NCI-H187 (cell line): ENCODE measurements around the gene RXRA.

Experiments
- DNase-seq, 2 experiments: peaks; one replicate each; lab custom pipeline; 2025; lab: John Stamatoyannopoulos, UW

The RXRA gene

DNA sequence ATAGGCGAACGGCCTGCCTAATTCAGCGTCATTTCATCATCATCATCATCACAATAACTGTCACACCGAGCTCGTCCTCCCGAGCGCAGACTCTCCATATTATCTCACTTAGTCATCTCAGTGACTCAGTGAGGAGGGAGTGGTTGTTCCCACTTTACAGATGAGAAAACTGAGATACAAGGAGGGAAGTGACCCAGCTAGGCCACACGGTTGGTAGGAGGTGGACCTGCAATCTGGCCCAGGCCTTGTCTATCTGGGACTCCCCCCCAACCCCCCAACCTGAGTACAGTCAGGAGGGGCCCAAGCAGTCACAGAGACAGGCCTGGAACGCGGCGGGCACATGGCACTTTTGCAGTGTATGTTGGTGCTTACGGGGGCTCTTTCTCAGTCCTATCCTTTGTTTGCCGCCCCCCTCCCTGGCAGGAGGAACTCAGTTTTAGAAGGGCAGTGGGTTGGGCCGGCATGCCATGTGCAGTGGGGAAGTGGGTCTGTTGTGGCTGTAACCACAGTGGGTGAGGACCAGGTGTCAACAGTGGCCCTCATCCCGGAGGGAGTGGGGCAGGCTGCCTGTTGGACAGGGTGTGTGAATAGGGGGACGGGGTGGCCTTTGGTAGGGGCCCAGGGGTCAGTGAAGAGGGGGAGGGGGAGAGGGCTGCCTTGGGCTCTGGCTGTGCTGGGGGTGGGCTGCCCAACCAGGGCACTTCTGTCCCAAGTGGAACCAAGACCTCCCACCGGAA is 1.7 kb upstream of the RXRA start:
- no peak for DNase-seq

GRCh38 chr9:134325096-134325812 is 1.0 kb upstream of the RXRA start:
- DNase-seq, result no peak

DNA sequence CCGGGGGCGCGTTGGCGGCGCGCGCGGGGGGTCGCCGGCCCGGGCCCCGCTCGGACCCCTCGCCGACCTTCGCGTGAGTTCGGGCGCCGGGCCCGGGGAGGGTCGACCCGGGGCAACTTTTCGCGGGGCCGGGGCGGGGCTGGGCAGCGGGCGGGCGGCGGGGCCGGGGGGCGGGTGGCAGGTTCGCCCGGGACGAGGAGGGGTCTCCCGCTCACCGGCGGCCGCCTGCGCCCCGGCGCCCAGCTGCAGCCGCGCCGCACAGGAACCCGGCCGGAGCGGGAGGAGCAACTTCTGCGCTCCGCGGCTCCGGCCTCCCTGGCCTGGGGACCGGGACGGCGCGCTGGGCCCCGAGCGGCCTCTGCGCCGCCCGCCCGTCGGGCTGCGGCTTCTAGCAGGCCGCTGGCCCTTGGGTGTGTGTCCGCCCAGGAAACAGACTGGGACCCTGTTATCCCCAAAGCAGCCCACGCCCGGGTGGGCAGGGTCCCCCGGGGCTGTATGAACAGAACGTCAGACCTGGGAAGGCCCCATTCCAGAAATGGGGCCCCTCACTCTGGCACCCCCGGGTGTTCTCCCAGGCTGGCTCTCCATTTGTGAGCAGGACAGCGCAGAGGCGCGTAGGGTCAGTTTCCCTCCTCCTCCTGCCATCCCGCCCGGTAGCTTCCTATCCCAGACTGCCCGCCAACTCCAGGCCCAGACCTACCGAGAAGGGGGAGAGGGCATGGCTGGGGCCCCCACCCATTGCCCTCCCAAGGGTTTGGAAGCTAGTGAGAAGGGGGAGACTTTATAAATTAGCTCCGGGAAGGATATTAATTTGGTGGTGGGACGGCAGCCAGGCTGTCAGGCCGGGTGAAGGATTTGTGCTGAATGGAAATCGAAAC is 708 bp downstream of the RXRA start:
- DNase-seq, result no peak

DNA sequence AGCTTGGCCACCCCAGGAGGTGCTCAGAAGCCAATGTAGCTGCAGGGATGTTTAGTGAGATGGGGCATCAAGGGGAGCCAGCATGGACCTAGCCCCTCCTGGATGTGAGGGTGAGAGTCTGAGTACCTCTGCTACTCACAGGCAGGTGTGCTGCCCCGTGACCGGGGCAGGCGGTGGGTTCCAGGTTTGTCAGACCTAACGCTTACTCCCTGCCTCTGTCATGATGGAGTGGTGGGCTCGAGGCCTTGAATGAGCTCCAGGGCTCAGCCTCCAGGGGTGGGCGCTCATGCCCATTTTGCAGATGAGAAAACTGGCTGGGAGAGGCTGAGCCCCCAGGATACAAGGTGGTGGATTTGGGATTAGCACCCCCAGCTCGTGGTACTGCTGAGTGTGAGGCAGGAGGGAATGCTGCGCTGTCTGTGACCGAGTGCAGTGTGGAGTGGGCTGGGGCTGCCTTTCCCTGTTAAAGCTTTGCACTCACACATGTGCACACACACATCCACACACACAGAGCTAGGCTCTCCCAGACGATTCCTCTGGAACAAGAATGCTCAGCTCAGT is 1.5 kb downstream of the RXRA start:
- no peak for DNase-seq

DNA sequence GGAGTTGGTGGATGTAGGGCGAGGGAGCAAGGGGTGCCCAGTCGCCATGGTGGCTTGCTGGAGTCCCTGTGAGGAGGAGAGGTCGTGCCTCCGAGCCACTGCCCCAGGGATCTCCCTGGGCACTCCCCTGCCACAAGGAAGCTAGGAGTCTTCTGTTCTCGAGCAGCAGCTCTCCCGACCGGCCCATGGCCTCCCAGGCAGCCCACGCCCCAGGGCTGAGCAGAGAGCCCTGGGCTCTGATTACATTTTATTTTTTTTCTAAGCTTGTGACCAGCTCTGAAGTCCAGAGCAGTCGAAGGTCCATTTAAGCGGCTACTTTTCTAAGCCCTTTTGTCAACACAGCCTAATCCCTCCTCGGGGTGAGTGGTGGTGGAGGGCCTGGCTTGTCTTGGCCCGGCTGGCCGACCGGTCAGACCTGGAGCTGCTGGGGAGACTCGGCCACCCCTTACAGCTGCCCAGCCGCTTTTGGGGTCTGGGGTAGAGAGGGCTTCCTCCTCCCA is 2.1 kb downstream of the RXRA start:
- no peak for DNase-seq

DNA sequence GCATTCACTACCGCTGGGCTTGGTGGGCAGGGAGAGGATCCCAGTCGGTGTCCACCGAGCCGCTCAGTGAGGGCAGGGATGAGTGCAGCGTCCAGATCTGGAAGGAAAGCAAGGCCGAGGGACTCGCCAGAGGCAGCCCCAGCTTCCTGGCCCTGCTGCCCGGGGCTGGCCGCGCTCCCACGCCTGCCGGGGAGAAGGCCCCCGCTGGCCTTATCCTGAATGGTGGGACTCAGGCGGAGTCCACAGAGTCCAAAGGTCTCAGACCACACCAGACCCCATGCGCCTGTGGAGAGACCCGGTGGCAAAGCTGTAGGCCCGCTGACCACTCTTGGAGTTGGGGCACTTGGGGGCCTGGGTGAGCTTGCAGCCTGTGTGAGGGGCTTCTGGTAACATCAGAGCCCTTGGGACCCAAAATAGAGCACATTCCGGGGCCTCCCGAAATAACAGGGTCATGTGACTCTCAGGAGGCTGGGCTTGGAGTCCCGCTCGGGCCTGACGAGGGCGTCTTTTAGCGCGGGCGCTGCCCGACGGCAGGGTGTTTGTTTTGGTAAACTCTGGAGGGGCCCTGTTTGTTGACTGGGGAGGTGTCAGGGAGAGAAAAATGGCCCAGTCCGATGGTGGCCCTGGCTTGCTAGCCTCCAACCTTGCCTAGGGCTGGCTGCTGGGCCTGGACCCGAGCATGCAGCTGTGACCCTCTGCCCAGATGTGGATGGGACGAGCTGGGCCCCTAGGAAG is 2.8 kb downstream of the RXRA start:
- DNase-seq, result no peak

DNA sequence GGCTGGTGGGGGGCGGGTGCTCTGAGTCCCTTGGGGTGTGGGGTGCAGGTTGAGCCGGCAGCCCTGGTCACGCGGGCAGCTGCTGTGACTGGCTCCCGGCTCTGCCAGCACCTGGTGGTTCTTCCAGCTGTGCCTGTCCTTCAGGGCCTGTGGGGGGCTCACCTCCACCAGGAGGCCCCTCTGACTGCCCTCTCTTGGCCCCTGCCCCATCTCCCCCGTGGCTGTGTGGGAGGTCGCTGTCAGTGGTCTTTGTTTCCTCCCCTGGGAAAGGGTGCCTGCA is 3.3 kb downstream of the RXRA start:
- no peak for DNase-seq

- DNase-seq, result no peak
Observed at GRCh38 chr9:134329886-134330285, 3.6 kb downstream of the RXRA start.

GRCh38 chr9:134330590-134330989 is 4.3 kb downstream of the RXRA start:
- DNase-seq, result no peak

DNA sequence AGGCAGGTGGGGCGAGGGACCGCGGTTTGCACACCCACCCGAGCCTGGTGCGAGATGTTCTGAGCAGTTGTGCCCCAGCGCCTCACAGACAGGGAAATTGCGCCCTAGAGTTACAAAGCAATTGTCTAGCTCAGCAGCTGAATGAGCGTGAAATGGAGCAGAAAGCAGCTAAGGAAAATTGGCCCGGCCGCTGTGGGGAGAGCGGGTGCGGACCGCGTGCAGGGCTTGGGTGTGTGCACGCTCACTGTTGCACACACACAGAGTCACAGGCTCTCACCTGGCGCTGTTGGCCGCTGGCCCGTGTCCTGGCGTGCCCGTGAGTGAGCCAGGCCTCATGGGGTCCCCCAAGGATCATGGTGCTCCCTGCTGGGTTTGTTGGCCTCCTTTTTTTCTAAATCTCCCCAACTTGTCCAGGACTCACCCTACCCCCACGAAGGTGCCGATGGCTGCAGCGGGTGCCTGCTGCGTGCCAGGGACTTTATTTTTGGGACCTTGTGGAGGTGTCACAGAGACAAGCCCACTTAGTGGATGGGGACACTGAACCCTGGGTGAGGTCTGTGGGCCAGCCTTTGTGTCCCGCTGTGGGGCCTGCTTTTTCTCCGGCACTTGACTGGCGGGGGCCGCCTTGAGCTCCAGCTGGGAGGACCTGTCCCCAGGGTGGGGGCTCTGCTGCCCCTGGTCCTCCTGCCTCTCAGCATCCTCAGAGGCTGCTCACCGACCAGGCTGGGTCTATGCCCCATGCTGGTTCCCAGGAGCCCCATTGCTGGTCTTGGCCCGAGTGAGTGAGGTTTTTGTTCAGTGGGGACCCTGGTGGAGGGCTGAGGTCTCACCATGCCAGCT is 5.2 kb downstream of the RXRA start:
- DNase-seq, result no peak

- no peak for DNase-seq
Observed at GRCh38 chr9:134332266-134332665, 6.0 kb downstream of the RXRA start.

- DNase-seq, result no peak
Observed at GRCh38 chr9:134332841-134333233, 6.6 kb downstream of the RXRA start.

GRCh38 chr9:134333234-134333873 is 7.1 kb downstream of the RXRA start:
- no peak for DNase-seq

DNA sequence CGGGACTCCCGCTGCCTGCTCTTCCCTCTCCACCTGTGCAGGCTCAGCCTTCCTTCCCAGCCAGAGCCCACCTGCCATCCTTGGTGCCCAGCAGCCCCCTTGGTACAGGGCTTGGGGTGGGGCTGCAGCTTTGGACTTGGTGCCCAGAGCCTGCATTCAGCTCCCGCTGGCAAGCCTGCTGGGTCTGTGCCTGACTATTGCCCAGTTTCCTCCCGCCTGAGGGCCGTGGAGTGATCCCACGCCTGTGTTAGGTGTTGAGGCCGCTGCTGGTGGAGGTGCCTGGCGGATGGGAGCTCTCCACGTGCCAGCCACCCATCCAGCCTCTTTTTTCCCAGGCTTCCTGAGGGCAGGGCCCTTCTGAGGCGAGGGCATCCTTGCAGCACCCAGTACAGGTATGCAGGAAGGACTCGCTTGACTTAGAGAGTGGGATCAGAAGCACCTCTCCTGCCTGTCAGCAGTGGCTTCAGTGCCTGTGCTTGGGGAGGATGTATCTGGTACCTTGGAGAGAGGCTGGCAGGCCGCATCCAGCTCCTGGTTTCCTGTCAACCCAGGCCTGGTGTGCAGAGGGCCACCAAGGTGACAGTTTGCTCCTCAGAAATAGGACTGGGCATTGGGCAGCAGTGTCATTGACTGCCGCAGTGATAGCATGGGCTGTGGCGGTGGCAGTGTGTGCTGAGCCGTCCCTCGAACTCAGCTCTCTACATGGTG is 7.8 kb downstream of the RXRA start:
- DNase-seq, result no peak

DNA sequence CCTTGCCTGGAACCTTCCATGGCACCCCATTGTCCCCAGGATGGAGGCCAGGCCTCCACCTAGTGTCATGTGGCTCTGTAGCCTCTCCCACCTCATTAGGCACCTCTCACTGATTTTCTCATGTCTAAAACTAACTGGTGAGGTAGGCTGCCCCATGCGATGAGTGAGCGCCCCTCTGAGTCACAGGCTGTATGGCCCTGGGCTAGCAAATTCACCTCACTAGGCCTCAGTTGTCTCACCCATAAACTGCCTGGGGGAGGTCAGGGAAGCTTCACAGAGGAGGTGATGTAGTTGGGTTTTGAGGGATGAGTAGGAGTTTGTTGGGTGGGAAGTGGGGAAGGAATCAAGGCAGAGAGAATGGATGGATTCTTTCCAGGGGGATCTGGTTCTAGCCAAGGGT is 8.8 kb downstream of the RXRA start:
- DNase-seq, result no peak

GRCh38 chr9:134335486-134336220 is 9.4 kb downstream of the RXRA start:
- DNase-seq, result no peak

GRCh38 chr9:134336228-134336627 is 10.0 kb downstream of the RXRA start:
- no peak for DNase-seq

- DNase-seq, result no peak
Observed at GRCh38 chr9:134336924-134337323, 10.7 kb downstream of the RXRA start.

DNA sequence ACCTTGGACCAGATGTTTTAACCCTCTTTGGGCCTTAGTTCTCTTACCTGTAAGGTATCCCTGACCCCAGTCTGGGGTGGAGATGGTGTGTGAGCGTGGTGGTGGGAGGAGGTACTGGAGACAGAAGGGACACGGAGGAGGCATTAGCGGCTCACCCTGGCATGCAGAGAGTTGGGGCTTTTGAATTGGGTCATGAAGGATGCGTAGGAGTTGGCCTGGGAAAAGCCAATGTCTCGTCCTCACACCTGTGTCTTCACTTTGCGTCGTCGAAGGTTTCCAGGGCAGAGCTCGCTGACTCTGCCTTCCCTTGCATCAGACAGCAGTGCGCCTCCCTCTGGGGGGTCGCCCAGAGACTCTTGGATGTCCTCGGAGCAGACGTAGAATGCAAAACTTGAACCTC is 11.2 kb downstream of the RXRA start:
- no peak for DNase-seq
